Kidney (tissue), 14 donors: ENCODE measurements around the gene GALNT12. TPM values are rescaled to one million over a fixed set of nuclear protein-coding genes. Genes with fewer than 3 reads are reported as not detected.
A peak's percentile ranks its signal among the peaks of the same experiment; 100 is the strongest.

Experiments
- DNase-seq, 5 donors: peaks; one replicate each; pipeline ENCODE4 v3.0.0-alpha.2; 2013 to 2020
- FAIRE-seq: peaks from 2 replicates; lab custom pipeline; 2012; peaks lifted over from hg19 to GRCh38; lab: Jason Lieb, UNC
- H3K27ac ChIP-seq, 2 donors: one replicate each; pipeline ENCODE4 v1.7.0; 2013; ENCODE audit warnings: low read depth in 2 of 2, low read length in 2 of 2, inconsistent platforms in 1 of 2
- H3K27me3 ChIP-seq: one replicate; pipeline ENCODE4 v1.7.1; 2013; ENCODE audit warnings: low read length, inconsistent platforms; ENCODE audit not compliant: control insufficient read depth, insufficient read depth
- H3K36me3 ChIP-seq, 3 donors: one replicate each; pipeline versions ENCODE4 v1.7.0 to v1.7.1; 2013; ENCODE audit warnings: low read length in 3 of 3, control low read depth in 1 of 3, inconsistent platforms in 1 of 3; ENCODE audit not compliant: insufficient read depth in 3 of 3, control insufficient read depth in 2 of 3
- H3K4me1 ChIP-seq, 3 donors: one replicate each; pipeline versions ENCODE4 v1.7.0 to v1.7.1; 2013; ENCODE audit warnings: low read length in 3 of 3, inconsistent platforms in 1 of 3, low read depth in 1 of 3; ENCODE audit not compliant: control insufficient read depth in 2 of 3, insufficient read depth in 2 of 3
- H3K4me3 ChIP-seq, 3 donors: one replicate each; pipeline versions ENCODE4 v1.7.0 to v1.8.1; 2013; ENCODE audit warnings: low read length in 3 of 3, control low read depth in 1 of 3, inconsistent platforms in 1 of 3
- H3K9ac ChIP-seq, 3 donors: one replicate each; pipeline versions ENCODE4 v1.7.0 to v1.7.1; 2013; ENCODE audit warnings: low read length in 3 of 3, control low read depth in 1 of 3, inconsistent platforms in 1 of 3
- H3K9me3 ChIP-seq, 3 donors: one replicate each; pipeline versions ENCODE4 v1.7.0 to v1.7.1; 2013; ENCODE audit warnings: low read length in 3 of 3, control low read depth in 1 of 3, inconsistent platforms in 1 of 3; ENCODE audit not compliant: control insufficient read depth in 2 of 3, insufficient read depth in 1 of 3
- intact Hi-C: fragments of 100-400 bp; cut with DNase I; formaldehyde crosslinking; loops from one replicate; pipeline ENCODE4 v1.11.1; 2022
- polyA plus RNA-seq: library from polyadenylated mRNA; stranded (reverse); fragments of 350-450 nt; fragmentation: Illumina TruSeq; extraction: RNeasy Lipid Tissue Mini Kit (QIAGEN cat#74804); gene quantifications from one replicate; pipeline ENCODE4 v1.2.3, GENCODE V29; 2014; ENCODE audit warnings: low read depth, low replicate concordance; ENCODE audit not compliant: insufficient read depth
- total RNA-seq: library from RNA; stranded (reverse); fragmentation: NEBNext Ultra II Directional; extraction: Animal tissue kit (Norgen Biotek cat#: 25700); gene quantifications from one replicate; pipeline ENCODE4 v1.2.1, GENCODE V29; 2021
- TF ChIP-seq, protein P1 (sequence below): IDR thresholded peaks from 3 replicates; pipeline ENCODE4 v1.5.1; 2012; ENCODE audit warnings: mild to moderate bottlenecking, moderate library complexity, borderline replicate concordance; ENCODE audit not compliant: insufficient read depth; ENCODE audit errors: extremely low read depth
- donor health status: control.
- donor health status: control.
- donor health status: control.
- donor health status: control.
- donor health status: control.
- donor health status: DM: yes; HTN: yes; CAD: no.
- donor health status: Normal renal cell carcinoma (clear cell type).

Gene GALNT12
- total and polyA plus RNA-seq, 2 donors from 2014 or later, result 3.6 to 10.8 TPM

DNA sequence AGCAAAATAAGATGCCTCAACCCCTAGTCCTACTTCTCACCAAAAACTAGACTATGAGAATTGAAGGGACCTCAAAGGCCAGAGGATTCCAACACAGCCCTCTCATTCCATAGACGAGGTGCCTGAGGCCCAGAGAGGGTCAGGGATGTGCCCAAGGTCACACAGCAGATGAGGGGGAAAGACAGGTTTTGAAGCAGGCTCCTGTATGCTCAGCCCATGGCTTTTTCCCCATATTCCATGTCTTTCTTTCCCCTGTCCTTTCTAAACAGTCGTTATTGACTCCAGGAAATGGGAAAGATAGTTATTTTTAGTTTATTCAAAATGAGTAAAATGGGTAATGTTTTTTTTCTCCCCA lies 75.1 kb downstream of the GALNT12 start:
- H3K27ac ChIP-seq, result peak overlapping the region; percentile 34 to 56
- no peak for FAIRE-seq
- H3K36me3 ChIP-seq, result no peaks in the 10 kb centered on the region

DNA sequence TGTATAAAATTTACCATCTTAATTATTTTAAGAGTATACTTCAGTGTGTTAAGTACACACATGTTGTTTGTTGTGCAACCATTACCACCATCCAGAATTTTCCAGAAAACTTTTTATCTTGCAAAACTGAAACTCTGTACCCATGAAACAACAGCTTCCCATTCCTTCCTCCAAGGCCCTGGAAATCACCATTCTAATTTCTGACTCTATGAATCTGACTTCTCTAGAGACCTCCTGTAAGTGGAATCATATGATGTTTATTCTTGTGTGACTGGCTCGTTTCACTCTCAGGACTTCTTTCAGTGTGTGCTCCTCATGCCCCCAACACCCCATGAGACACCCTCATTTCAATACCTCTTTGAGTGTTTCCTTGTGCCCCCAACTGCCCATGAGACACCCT lies 75.8 kb downstream of the GALNT12 start:
- no peak for DNase-seq
- Histone ChIP-seq H3K9ac (no peak overlapping the region), H3K27me3 (no peaks in the 10 kb centered on the region), H3K27ac (peak overlapping the region in 1 of 2 donors; percentile 0), H3K9me3 (no peaks in the 10 kb centered on the region), H3K4me1 (peaks cover 0 to 8% (median 0%) of the 10 kb centered on the region in 3 donors), H3K4me3 (no peak overlapping the region), H3K36me3 (no peaks in the 10 kb centered on the region)
- FAIRE-seq, result no peak
- intact Hi-C loops, result no loop called here
- TF ChIP-seq, protein P1, sequence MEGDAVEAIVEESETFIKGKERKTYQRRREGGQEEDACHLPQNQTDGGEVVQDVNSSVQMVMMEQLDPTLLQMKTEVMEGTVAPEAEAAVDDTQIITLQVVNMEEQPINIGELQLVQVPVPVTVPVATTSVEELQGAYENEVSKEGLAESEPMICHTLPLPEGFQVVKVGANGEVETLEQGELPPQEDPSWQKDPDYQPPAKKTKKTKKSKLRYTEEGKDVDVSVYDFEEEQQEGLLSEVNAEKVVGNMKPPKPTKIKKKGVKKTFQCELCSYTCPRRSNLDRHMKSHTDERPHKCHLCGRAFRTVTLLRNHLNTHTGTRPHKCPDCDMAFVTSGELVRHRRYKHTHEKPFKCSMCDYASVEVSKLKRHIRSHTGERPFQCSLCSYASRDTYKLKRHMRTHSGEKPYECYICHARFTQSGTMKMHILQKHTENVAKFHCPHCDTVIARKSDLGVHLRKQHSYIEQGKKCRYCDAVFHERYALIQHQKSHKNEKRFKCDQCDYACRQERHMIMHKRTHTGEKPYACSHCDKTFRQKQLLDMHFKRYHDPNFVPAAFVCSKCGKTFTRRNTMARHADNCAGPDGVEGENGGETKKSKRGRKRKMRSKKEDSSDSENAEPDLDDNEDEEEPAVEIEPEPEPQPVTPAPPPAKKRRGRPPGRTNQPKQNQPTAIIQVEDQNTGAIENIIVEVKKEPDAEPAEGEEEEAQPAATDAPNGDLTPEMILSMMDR, result no peak

More for the DNA sequence above, 75.1 kb downstream of the GALNT12 start:
- DNase-seq, result no peak
- intact Hi-C loops, result no loop called here
- Histone ChIP-seq H3K9me3 (no peaks in the 10 kb centered on the region), H3K4me1 (peaks cover 0 to 8% (median 0%) of the 10 kb centered on the region in 3 donors), H3K9ac (no peak overlapping the region), H3K4me3 (no peak overlapping the region), H3K27me3 (no peaks in the 10 kb centered on the region)
- TF ChIP-seq, protein P1, result no peak

DNA sequence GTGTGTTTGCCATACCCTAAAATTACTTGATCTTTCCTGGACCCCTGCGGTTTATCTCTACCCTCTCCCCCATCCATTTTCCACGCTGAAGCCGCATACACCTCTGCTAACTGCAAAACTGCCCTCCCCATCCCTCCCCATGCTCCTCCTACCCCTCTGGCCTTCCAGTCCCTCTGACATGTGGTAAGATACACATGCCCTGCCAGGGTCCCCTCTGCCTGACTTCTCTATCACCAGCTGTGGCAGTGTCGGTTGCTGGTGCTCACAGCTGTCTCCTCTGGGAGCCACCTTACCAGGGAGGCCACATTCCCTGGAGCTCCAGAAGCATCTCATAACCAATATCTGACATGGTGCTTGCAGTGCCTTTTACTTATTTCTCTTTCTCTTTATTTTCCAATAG lies 77.4 kb downstream of the GALNT12 start:
- Histone ChIP-seq H3K4me1 (peaks cover 0 to 8% (median 0%) of the 10 kb centered on the region in 3 donors), H3K36me3 (no peaks in the 10 kb centered on the region), H3K27ac (no peak overlapping the region), H3K9me3 (no peaks in the 10 kb centered on the region), H3K4me3 (no peak overlapping the region), H3K27me3 (no peaks in the 10 kb centered on the region), H3K9ac (no peak overlapping the region)
- DNase-seq (no peak), FAIRE-seq (no peak)
- intact Hi-C loops, result no loop called here
- TF ChIP-seq, protein P1, result no peak
